Non-pigmented ciliary epithelial cell (primary cell): Measurements from ENCODE around the gene GLCCI1.
A peak's percentile ranks its signal among the peaks of the same experiment; 100 is the strongest.

Experiments used
- DNase-seq: peaks from one replicate; pipeline ENCODE4 v3.0.0-alpha.2; 2010; ENCODE audit warnings: low read depth

GLCCI1 gene

GRCh38 chr7:7968544-7969305, at the start of gene GLCCI1:
TSS of gene GLCCI1 (plus strand) at chr7:7968796. CDS start at chr7:7969351, 555 bp downstream.
- DNase-seq = peak; percentile 87

DNA sequence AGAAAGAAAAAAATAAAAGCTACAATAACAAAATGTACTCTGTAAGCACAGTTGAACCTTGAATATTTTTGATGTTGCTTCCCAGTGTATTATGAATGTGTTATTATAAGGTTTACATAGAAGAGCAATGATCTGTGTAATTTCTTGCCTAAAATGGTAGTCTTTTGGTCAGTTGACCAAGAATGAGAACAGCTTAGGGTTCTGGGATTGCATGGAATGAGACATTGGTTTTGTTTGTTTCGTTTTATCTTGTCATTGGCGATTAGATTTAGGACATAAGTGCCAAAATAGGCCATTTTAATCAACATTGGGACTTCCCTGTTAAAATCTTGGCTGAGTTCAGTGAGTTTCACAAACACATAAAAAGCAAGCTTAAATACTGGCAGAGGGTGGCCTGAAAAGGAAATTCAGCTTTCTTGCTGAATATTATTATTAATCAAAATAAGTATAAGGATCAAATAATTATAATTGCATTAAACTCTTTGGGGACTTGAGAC, 49.1 kb upstream of the GLCCI1 start:
- no peak for DNase-seq

- no peak for DNase-seq
These were observed 48.5 kb upstream of the GLCCI1 start for GRCh38 chr7:7920056-7920455.

DNA sequence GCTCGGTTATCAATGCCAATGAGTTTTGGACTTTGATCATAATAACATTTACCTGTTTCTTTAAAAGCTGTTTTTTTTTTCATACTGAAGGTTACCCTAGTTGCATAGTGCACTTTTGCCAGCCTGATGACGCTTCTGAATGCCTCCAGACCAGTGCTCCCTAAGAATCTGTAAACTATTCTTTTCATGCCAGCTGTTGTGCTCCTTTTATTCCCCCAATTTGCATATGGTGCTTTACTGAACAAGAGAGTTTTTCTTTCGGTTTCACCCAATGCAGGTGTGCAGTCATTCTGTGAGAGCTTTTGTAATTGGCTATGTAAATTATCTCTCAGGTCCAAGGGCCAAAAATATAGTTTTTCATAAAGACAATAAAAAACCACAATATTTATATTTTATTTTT, 48.1 kb upstream of the GLCCI1 start:
- no peak for DNase-seq

GRCh38 chr7:7921830-7922229, 46.8 kb upstream of the GLCCI1 start:
- DNase-seq = no peak

GRCh38 chr7:7922684-7923385, 45.8 kb upstream of the GLCCI1 start:
- no peak for DNase-seq

- no peak for DNase-seq
These were observed 44.8 kb upstream of the GLCCI1 start for GRCh38 chr7:7923818-7924217.

DNA sequence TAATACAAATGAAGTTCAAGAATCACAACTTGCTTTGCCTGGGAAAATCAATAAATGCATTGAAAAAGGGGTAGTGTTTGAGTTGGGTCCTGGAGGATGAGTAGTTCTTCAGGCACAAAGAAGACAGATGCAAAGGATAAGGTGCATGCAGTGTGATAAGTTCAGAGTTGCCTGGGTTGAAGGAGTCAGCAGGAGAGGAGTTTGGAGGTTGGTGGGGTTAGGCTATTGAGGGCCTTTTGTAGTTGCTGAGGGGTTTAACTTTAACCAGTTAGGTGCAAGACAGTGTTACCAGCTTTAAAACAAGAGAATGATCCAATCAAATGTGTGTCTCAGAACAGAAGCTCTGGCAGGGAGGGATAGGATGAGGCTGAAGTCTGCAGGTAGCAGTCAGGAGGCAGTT, 44.3 kb upstream of the GLCCI1 start:
- no peak for DNase-seq

DNA sequence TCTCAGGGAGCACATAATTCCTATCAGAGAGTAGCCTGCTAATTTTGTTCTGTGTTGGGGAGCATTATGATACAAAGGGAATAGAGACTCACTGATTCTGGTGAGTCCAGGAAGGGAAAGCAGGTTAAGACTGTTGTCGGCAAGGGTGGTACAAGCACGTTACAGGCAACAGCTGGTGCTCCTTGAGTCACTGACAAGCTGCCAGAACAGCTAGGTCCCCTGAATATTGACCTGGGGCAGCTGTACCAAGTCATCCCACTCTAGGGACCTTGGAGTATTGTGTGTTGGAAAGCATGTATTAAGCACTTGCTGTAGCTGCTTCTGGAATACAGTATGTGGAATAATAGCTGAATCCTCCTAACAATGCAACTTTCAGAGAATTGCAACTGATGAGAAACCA, 37.0 kb upstream of the GLCCI1 start:
- DNase-seq = no peak

GRCh38 chr7:7932553-7932952, 36.0 kb upstream of the GLCCI1 start:
- DNase-seq = no peak

DNA sequence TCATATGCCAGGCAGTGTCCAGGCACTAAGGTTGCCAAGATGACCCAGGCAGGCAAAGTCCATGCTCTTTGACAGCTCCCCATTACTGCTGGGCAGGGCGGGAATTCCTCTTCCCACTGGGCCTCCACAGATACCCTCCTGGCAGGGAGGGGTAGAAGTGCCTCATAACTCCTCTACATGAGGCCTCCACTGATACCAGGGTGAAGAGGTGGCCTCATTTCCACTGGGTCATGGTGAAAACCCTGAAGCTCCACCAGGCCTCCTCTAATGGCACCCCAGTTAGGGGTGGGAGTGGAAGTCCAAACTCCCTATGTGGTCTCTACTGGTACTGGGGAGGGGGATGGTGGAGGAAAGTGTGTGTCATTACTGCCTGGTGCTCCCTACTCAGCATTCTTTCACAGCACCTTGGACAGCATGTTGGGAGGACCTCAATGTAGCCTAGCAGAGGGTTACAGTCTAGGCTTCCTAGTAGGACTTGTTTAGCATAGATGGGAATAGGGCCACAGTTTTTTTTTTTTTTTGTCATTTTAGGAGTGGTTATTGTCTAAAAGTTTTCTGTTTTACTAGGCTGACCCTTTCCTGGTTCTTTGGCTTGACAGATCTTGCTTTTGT, 34.6 kb upstream of the GLCCI1 start:
- no peak for DNase-seq

DNA sequence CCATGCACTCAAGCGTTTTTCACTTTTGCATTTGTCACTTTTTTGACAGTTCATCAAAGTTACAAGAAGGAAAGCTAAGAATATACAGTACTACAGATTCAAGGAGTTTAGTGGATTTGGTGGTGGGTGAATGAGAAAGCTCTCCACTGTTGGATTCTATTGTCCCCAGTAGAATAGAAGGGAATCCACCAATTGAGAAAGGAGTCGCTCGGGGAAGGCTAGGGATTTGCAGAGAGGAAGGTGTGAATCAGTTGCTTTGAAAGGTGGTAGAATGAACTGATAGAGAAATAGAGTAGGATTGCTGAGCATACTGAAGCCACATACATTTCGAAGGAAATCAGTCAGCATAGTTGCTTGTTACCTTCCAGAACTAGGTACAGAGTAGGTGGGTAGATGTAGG, 33.7 kb upstream of the GLCCI1 start:
- DNase-seq = no peak

DNA sequence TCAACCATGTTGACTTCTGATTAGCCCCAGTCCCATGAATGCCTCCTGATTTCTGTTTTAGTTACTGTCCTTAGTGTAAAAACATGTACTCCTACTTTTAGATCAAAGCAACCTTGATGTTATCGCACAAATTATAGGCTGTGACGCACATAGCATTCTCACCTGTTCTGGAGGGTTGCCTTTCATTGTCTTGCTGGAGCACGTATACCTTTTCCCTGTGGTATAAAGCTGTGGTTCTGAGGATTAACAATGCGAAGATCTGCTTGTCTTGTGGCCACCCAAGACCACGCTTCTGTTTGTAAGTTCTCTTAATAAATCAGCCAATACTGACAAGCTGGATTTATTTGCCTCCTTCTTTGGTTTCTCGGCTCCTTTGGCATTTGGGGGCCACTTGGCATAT, 30.1 kb upstream of the GLCCI1 start:
- no peak for DNase-seq

GRCh38 chr7:7943951-7944350, 24.6 kb upstream of the GLCCI1 start:
- DNase-seq = no peak

DNA sequence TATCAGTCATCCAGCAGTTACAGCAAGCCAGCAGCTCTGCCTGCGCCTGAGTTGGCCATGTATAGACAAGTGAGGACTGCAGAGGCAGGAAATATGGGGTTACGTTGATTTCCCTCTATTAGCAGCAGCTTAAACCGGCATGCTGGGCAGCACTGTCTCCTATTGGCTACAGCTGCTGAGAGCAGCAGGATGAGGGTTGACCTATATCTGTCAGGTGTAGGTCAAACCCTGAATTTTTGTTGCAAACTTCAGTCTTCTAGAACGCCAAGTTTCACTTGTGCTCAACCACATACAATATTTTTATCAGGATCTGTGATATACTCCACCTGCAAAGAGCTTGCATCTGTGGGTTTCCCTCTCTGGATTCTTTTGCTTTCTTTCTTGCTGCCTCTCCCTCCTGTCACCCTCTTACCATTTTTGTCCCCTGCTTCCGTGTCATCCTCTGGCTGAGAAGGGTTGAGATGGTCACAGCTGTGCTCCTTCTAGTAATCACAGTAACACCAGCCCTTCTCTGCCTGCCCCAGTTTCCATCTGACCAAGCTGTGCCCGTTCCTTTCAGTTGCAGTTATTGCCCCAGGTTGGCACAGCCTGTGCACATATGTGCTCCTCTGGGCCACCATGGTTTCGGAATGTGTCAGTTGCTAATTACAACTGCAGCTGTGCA, 23.8 kb upstream of the GLCCI1 start:
- no peak for DNase-seq

GRCh38 chr7:7946486-7946885, 22.1 kb upstream of the GLCCI1 start:
- DNase-seq = no peak

DNA sequence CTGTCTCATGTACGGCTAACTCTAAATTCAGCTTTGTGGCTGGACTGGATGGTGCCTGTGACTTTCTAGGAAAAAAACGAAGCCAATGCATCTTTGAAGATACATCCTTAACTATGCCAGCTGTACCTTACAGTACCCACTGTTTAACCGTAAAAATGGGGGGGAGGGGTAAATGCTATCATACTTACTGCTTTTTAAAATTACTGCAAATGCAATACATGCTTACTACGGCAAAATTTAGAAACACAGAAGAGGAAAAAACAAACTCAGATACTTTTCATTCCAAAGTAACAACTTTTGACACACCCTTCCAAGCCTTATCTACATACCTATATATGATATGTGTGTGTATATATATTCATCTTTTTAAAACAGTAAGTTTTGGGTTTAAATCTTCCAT, 20.4 kb upstream of the GLCCI1 start:
- DNase-seq = no peak

DNA sequence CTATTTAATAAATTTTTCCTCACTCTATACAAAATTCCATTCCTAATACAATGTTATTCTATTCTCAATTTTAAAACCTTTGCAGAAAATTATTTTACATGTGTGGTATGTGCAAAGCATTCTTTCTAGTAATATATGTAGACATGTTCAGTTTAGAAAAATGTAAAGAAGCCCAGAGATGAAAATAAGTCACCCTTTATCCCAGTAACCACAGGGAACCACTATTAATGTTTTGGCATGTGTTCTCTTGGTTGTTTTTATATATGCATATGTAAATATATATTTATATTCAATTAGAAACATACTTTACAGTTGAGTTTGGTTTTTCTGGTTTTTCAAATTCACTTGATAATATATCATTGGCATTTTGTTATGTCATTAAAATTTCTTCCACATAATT, 14.8 kb upstream of the GLCCI1 start:
- DNase-seq = no peak

GRCh38 chr7:7956531-7957128, 12.0 kb upstream of the GLCCI1 start:
- DNase-seq = peak; percentile 60

- DNase-seq = no peak
These were observed 11.1 kb upstream of the GLCCI1 start for GRCh38 chr7:7957513-7957912.

DNA sequence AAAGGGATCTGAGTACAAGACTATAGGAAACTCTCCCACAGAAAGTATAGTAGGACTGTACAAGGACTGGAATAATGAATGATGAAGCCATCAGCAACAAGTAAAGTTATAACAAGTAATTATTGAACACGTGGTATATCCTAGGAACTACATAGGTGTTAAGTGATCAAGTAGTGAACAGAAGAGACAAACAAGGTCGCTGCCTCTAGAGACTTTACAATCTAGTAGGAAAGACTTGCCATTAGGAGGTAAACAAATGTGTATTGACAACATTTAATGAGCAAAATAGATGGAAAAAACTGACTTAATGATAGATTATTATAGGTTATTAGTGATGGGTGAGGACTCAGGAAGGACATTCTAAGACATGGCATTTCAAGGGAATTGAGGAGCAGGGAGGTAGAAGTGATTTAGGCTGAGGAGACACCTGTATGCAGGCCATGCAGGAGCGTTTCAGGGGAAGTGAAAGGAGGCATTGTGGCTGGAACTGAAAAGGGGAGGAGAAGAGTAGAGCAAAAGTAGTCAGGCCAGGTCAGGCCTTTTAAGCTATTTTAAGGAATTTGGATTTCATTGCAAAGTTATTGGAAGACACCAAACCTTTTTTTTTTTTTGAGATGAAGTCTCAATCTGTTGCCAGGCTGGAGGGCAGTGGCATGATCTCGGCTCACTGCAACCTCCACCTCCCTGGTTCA, 8.5 kb upstream of the GLCCI1 start:
- DNase-seq = no peak

GRCh38 chr7:7962851-7963250, 5.7 kb upstream of the GLCCI1 start:
- no peak for DNase-seq
